ENCODE results near the gene SERPINA4. TPM values are rescaled to one million over a fixed set of nuclear protein-coding genes. Genes with fewer than 3 reads are reported as not detected.

The SERPINA4 gene
- total and polyA plus RNA-seq, 2 donors (not counting 3 experiments of a cell fraction or from before 2014, with no cell fraction given) = not detected

DNA sequence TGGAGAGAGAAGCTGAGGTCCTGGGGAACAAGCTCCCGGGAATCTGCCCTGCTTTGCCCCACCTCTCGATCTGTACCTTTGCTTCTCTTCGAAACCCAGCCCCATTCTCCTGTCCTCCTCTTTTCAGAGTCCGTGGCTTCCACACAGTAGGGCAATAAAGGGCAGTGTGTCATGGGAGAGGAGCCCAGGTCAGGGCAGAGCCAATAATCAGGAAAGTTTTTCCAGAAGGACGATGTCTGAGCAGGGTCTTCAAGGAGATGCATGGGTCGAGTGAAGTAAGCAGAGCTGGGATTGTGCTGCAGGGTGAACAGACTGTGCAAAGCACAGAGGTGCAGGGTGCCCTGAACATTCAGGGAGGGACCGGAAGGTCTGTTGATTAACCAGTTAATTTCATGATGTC, 22.1 kb upstream of the SERPINA4 start:
- Histone ChIP-seq H3K9me3 (replicated peaks; ENCODE audit: control insufficient read depth, insufficient read depth, low read length) (no peaks in the 10 kb centered on the region), H3K27me3 (ENCODE audit: control insufficient read depth in 2 of 2, insufficient read depth in 2 of 2, low read length in 2 of 2) (no peaks in the 10 kb centered on the region), H4K20me1 (replicated peaks; ENCODE audit: control insufficient read depth, extremely low read depth, insufficient read depth, low read length) (no peaks in the 10 kb centered on the region), H3K36me3 (ENCODE audit: control insufficient read depth in 2 of 2, extremely low read depth in 1 of 2, insufficient read depth in 2 of 2, low read length in 2 of 2) (no peaks in the 10 kb centered on the region), H3K4me3 (replicated peaks in 1 of 3; ENCODE audit: insufficient read depth in 1 of 3, low read depth in 1 of 3, low read length in 3 of 3) (no peak overlapping the region), H3K4me1 (ENCODE audit: control insufficient read depth, extremely low read depth, insufficient read depth, low read length) (peaks cover 23% of the 10 kb centered on the region), H3K9me1 (replicated peaks; ENCODE audit: control insufficient read depth, extremely low read depth, insufficient read depth, low read length) (no peaks in the 10 kb centered on the region), H3K27ac (ENCODE audit: insufficient read depth, low read depth, low read length) (no peak overlapping the region), H3K79me2 (ENCODE audit: control insufficient read depth, insufficient read depth, low read length) (no peaks in the 10 kb centered on the region), H3K9ac (replicated peaks; ENCODE audit: extremely low read depth, insufficient read depth, low read length) (no peak overlapping the region), H2AFZ (ENCODE audit: low read depth, low read length) (no peak overlapping the region), H3K4me2 (ENCODE audit: insufficient read depth, low read length) (no peak overlapping the region)
- dilution Hi-C loops (cut with MboI; ENCODE audit: extremely low pct_ligation_motif_present, low sequenced_read_pairs) (no loop called here), intact Hi-C loops (cut with micrococcal nuclease) (no loop called here)
- BruUV-seq (replicated peaks) = no TSS peak
- ChIA-PET POLR2A (no interaction called here), CTCF (interaction anchor here (1.0 to 4.1 kb wide), 3 partner anchors 10 to 403 kb away, joined by 3 to 35 read pairs (median 32); no protein-coding TSS in a partner anchor)
- no peak for DNase-seq (ENCODE audit: low read depth, low spot score)
- FAIRE-seq = no peak
- TF ChIP-seq POLR2A (IDR thresholded peaks at IDR 0.05; ENCODE audit: low read depth, low read length) (no peak), GATA2 (IDR thresholded peaks at IDR 0.05; ENCODE audit: insufficient read depth, insufficient read length, low read depth, low read length) (no peak), EZH2 (IDR thresholded peaks at IDR 0.05; ENCODE audit: borderline replicate concordance, low read depth, low read length, severe bottlenecking) (no peak), POLR2AphosphoS5 (IDR thresholded peaks at IDR 0.05; ENCODE audit: insufficient read depth, low read depth, low read length) (no peak), JUN (IDR thresholded peaks at IDR 0.05; ENCODE audit: borderline replicate concordance, insufficient read depth, insufficient read length, low read depth) (no peak), CTCF (IDR thresholded peaks at IDR 0.05; ENCODE audit: extremely low read depth in 1 of 2, insufficient read depth in 1 of 2, low read depth in 1 of 2, low read length in 2 of 2) (no peak), MYC (IDR thresholded peaks at IDR 0.05; ENCODE audit: low read depth, low read length) (no peak), FOS (IDR thresholded peaks at IDR 0.05; ENCODE audit: borderline replicate concordance, insufficient read depth, low read length) (no peak)
- TF ChIP-seq, protein P1, sequence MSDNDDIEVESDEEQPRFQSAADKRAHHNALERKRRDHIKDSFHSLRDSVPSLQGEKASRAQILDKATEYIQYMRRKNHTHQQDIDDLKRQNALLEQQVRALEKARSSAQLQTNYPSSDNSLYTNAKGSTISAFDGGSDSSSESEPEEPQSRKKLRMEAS (IDR thresholded peaks at IDR 0.05; ENCODE audit: insufficient read depth, insufficient read length) = no peak

Data from endothelial cell of umbilical vein (primary cell).